ENCODE measurements around the gene FAM13B.
"Not testable (repeated sequence)": the region's sequence is repeated elsewhere in the genome, so short reads cannot be mapped to it uniquely, and the experiment has no call there.

FAM13B gene

GRCh38 chr5:138033386-138033808 lies 518 bp upstream of the FAM13B start:
- no peak for DNase-seq

- DNase-seq, result no peak
Observed at GRCh38 chr5:138032028-138032571, 779 bp downstream of the FAM13B start.

- no peak for DNase-seq
Observed at GRCh38 chr5:138029944-138030343, 2.9 kb downstream of the FAM13B start.

GRCh38 chr5:138029501-138029900 lies 3.4 kb downstream of the FAM13B start:
- DNase-seq, result no peak

- DNase-seq, result no peak
Observed at GRCh38 chr5:138028971-138029365, 3.9 kb downstream of the FAM13B start.

- not testable (repeated sequence) for DNase-seq
Observed at GRCh38 chr5:138028262-138028970, 4.5 kb downstream of the FAM13B start.

GRCh38 chr5:138026793-138027192 lies 6.1 kb downstream of the FAM13B start:
- not testable (repeated sequence) for DNase-seq

GRCh38 chr5:138025285-138025684 lies 7.6 kb downstream of the FAM13B start:
- DNase-seq, result no peak

- no peak for DNase-seq
Observed at GRCh38 chr5:138024117-138024516, 8.8 kb downstream of the FAM13B start.

- no peak for DNase-seq
Observed at GRCh38 chr5:138022912-138023311, 10.0 kb downstream of the FAM13B start.

GRCh38 chr5:138021771-138022170 lies 11.1 kb downstream of the FAM13B start:
- no peak for DNase-seq

- no peak for DNase-seq
Observed at GRCh38 chr5:138018849-138019248, 14.0 kb downstream of the FAM13B start.

- no peak for DNase-seq
Observed at GRCh38 chr5:138015916-138016315, 17.0 kb downstream of the FAM13B start.

GRCh38 chr5:138011991-138012390 lies 20.9 kb downstream of the FAM13B start:
- DNase-seq, result no peak

GRCh38 chr5:138000102-138000723 lies 32.7 kb downstream of the FAM13B start:
- DNase-seq, result no peak

- DNase-seq, result no peak
Observed at GRCh38 chr5:137997726-137998213, 35.1 kb downstream of the FAM13B start.

GRCh38 chr5:137995749-137996128 lies 37.1 kb downstream of the FAM13B start:
- no peak for DNase-seq

GRCh38 chr5:137995077-137995748 lies 37.7 kb downstream of the FAM13B start:
- DNase-seq, result no peak

GRCh38 chr5:137994556-137994955 lies 38.3 kb downstream of the FAM13B start:
- DNase-seq, result no peak

- DNase-seq, result no peak
Observed at GRCh38 chr5:137989419-137989818, 43.5 kb downstream of the FAM13B start.

- no peak for DNase-seq
Observed at GRCh38 chr5:137975208-137975607, 57.7 kb downstream of the FAM13B start.

GRCh38 chr5:137970384-137970783 lies 62.5 kb downstream of the FAM13B start:
- not testable (repeated sequence) for DNase-seq

- no peak for DNase-seq
Observed at GRCh38 chr5:137960819-137961218, 72.1 kb downstream of the FAM13B start.

- no peak for DNase-seq
Observed at GRCh38 chr5:137960141-137960540, 72.7 kb downstream of the FAM13B start.
